Omental fat pad (tissue), 4 donors: ENCODE data around the gene SH3D19. TPM values are rescaled to one million over a fixed set of nuclear protein-coding genes. Genes with fewer than 3 reads are reported as not detected.

Source experiments
- ATAC-seq: fragments of 150-250 bp; one replicate; pipeline ENCODE4 v1.9.1; 2016; ENCODE audit warnings: mild to moderate bottlenecking, moderate library complexity; ENCODE audit not compliant: low FRiP score
- DNase-seq: peaks from one replicate; pipeline ENCODE4 v3.0.0-alpha.2; 2019; ENCODE audit warnings: low spot score
- CTCF ChIP-seq, 3 donors: fragments of 450-650 bp; IDR thresholded peaks; one replicate each; pipeline ENCODE4 v1.5.1; 2016 to 2017; ENCODE audit warnings: antibody characterized with exemption in 3 of 3, mild to moderate bottlenecking in 3 of 3, moderate library complexity in 2 of 3
- total RNA-seq, 4 donors: library from RNA; depleted of rRNA; stranded (reverse); fragments of >200 nt; gene quantifications; one replicate each; pipeline ENCODE4 v1.1.0, GENCODE V29; 2016

The SH3D19 gene
- total RNA-seq, 4 donors from 2014 or later = 161 to 226 (median 191) TPM

GRCh38 chr4:151117371-151117962 is 207.9 kb downstream of the SH3D19 start:
- DNase-seq = peak; percentile 38
- TF ChIP-seq CTCF (IDR thresholded peaks at IDR 0.05) = no peak
- peak; percentile 88 for ATAC-seq

GRCh38 chr4:151114986-151115385 is 210.4 kb downstream of the SH3D19 start:
- ATAC-seq = no peak
- DNase-seq = no peak
- TF ChIP-seq CTCF (IDR thresholded peaks at IDR 0.05) = no peak

- no peak for TF ChIP-seq CTCF (IDR thresholded peaks at IDR 0.05)
- ATAC-seq (no peak), DNase-seq (no peak)
These were observed 211.1 kb downstream of the SH3D19 start for GRCh38 chr4:151114338-151114737.

GRCh38 chr4:151110236-151110635 is 215.2 kb downstream of the SH3D19 start:
- DNase-seq = no peak
- no peak for TF ChIP-seq CTCF (IDR thresholded peaks at IDR 0.05)
- ATAC-seq = no peak

GRCh38 chr4:151107063-151107462 is 218.3 kb downstream of the SH3D19 start:
- TF ChIP-seq CTCF (IDR thresholded peaks at IDR 0.05) = no peak
- no peak for ATAC-seq
- no peak for DNase-seq

GRCh38 chr4:151105454-151106032 is 219.9 kb downstream of the SH3D19 start:
- DNase-seq (no peak), ATAC-seq (no peak)
- no peak for TF ChIP-seq CTCF (IDR thresholded peaks at IDR 0.05)

GRCh38 chr4:151104621-151105020 is 220.8 kb downstream of the SH3D19 start:
- no peak for TF ChIP-seq CTCF (IDR thresholded peaks at IDR 0.05)
- DNase-seq = no peak
- no peak for ATAC-seq
